Transverse colon (tissue), 4 donors: Measurements from ENCODE around the gene TRIM65. TPM values are rescaled to one million over a fixed set of nuclear protein-coding genes. Genes with fewer than 3 reads are reported as not detected.

Experiments used
- DNase-seq: peaks from one replicate; pipeline ENCODE4 v3.0.0-alpha.2; 2019
- H3K27ac ChIP-seq, 4 donors: fragments of 200-600 bp; sonication (generic); 2 replicates each; pipeline ENCODE4 v1.5.1; 2016 to 2018; ENCODE audit warnings: inconsistent platforms in 4 of 4
- H3K27me3 ChIP-seq: fragments of 200-600 bp; sonication (generic); 2 replicates; pipeline ENCODE4 v1.5.1; 2017; ENCODE audit warnings: inconsistent platforms
- H3K36me3 ChIP-seq, 4 donors: fragments of 200-600 bp; sonication (generic); 2 replicates each; pipeline ENCODE4 v1.5.1; 2017 to 2019; ENCODE audit warnings: inconsistent platforms in 4 of 4
- H3K4me1 ChIP-seq, 4 donors: fragments of 200-600 bp; sonication (generic); 2 replicates each; pipeline ENCODE4 v1.5.1; 2017 to 2020; ENCODE audit warnings: inconsistent platforms in 4 of 4
- H3K4me3 ChIP-seq, 4 donors: fragments of 200-600 bp; sonication (generic); 1 replicate in 1 of 4; 2 replicates in 3 of 4; pipeline versions ENCODE4 v1.5.1 to v1.6.1; 2017 to 2019; ENCODE audit warnings: inconsistent platforms in 4 of 4
- H3K9me3 ChIP-seq, 2 donors: fragments of 200-600 bp; sonication (generic); 2 replicates each; pipeline ENCODE4 v1.5.1; 2017 to 2019; ENCODE audit warnings: inconsistent platforms in 2 of 2
- CTCF ChIP-seq, 5 experiments: fragments of 200-600 bp in 3 of 5; fragments of 450-650 bp in 2 of 5; sonication (generic) in 3 of 5; IDR thresholded peaks; 1 replicate in 2 of 5; 2 replicates in 3 of 5; pipeline ENCODE4 v1.5.1; 2016 to 2017; ENCODE audit warnings: antibody characterized with exemption in 5 of 5, inconsistent platforms in 3 of 5, mild to moderate bottlenecking in 2 of 5, moderate library complexity in 1 of 5
- EP300 ChIP-seq: sonication (generic); formaldehyde crosslinking; IDR thresholded peaks from one replicate; pipeline ENCODE4 v1.6.1; 2017; ENCODE audit warnings: antibody characterized with exemption, low read depth
- POLR2A ChIP-seq: fragments of 450-650 bp; IDR thresholded peaks from one replicate; pipeline ENCODE4 v1.6.1; 2016; ENCODE audit warnings: antibody characterized with exemption, mild to moderate bottlenecking, moderate library complexity
- POLR2AphosphoS5 ChIP-seq, 3 donors: sonication (generic); formaldehyde crosslinking; IDR thresholded peaks; one replicate each; pipeline ENCODE4 v1.6.1; 2016; ENCODE audit warnings: antibody characterized with exemption in 3 of 3
- WGBS, 2 donors: methylation state at CpG; one replicate each; pipeline ENCODE4 v1.1.5; 2018; ENCODE audit warnings: low coverage in 1 of 2; 5-methylcytosine and 5-hydroxymethylcytosine counted together
- in situ Hi-C, 4 donors: fragments of 200-750 bp; cut with MboI; loops; one replicate each; pipeline versions ENCODE4 v1.15.0 to v1.15.1; 2017; ENCODE audit warnings: low sequenced_read_pairs in 3 of 4, low pct_ligation_motif_present in 1 of 4, low pct_unique_long_range_greater_than_20kb in 1 of 4
- intact Hi-C: fragments of 100-400 bp; cut with DNase I; formaldehyde crosslinking; loops from one replicate; pipeline ENCODE4 v1.15.1; 2023; ENCODE audit warnings: low total_unique reads
- total RNA-seq, 4 donors: library from RNA; depleted of rRNA; stranded (reverse); fragments of >200 nt; gene quantifications; one replicate each; pipeline ENCODE4 v1.1.0, GENCODE V29; 2016

Gene TRIM65
- total RNA-seq, 4 donors from 2014 or later, result 16.8 to 21.7 (median 20.5) TPM

- in situ Hi-C loops (loop anchor here in 1 of 4 donors (25.0 kb wide), 1 partner anchor 266 kb away; no protein-coding TSS in a partner anchor), intact Hi-C loops (no loop called here)
- no peak for TF ChIP-seq POLR2AphosphoS5 (IDR thresholded peaks at IDR 0.05)
- no peak for TF ChIP-seq EP300
- TF ChIP-seq POLR2A, result no peak
- no peak for TF ChIP-seq CTCF (IDR thresholded peaks at IDR 0.05)
- no peak for DNase-seq
- H3K27ac ChIP-seq, result no peak overlapping the region
- H3K4me1 ChIP-seq, result peaks cover 0 to 5% (median 1%) of the 10 kb centered on the region in 4 donors
- WGBS, 2 donors, result 95% methylated on average over 8 of the region's 15 CpGs; no CpG with 5 or more reads in 1 of the 2 donors
- H3K36me3 ChIP-seq, result no peaks in the 10 kb centered on the region
- H3K4me3 ChIP-seq, result no peak overlapping the region
- no peaks in the 10 kb centered on the region for H3K9me3 ChIP-seq
- no peaks in the 10 kb centered on the region for H3K27me3 ChIP-seq
Measured at GRCh38 chr17:75921596-75921995, 24.8 kb upstream of the TRIM65 start.

- Histone ChIP-seq H3K27me3 (no peaks in the 10 kb centered on the region), H3K36me3 (no peaks in the 10 kb centered on the region), H3K9me3 (no peaks in the 10 kb centered on the region), H3K4me1 (peaks cover 0 to 5% (median 1%) of the 10 kb centered on the region in 4 donors), H3K4me3 (no peak overlapping the region), H3K27ac (no peak overlapping the region)
- no peak for DNase-seq
- intact Hi-C loops (no loop called here), in situ Hi-C loops (loop anchor here in 1 of 4 donors (25.0 kb wide), 1 partner anchor 267 kb away; no protein-coding TSS in a partner anchor)
- WGBS, 2 donors, result 90% methylated on average over 11 of the region's 11 CpGs; no CpG with 5 or more reads in 1 of the 2 donors
- TF ChIP-seq EP300, result no peak
- TF ChIP-seq POLR2AphosphoS5 (IDR thresholded peaks at IDR 0.05), result no peak
- no peak for TF ChIP-seq CTCF (IDR thresholded peaks at IDR 0.05)
- TF ChIP-seq POLR2A, result no peak
Measured at GRCh38 chr17:75920045-75920560, 23.4 kb upstream of the TRIM65 start.

- in situ Hi-C loops, result loop anchor here in 2 of 4 donors (10.0 to 25.0 kb wide), 3 partner anchors 65 to 268 kb away; partner anchors contain the start of gene CDK3 (in 1 of the 2)
- no peaks in the 10 kb centered on the region for H3K36me3 ChIP-seq
- H3K27ac ChIP-seq, result no peak overlapping the region
- no peak for DNase-seq
- intact Hi-C loops, result no loop called here
- H3K4me1 ChIP-seq, result peaks cover 0 to 5% (median 1%) of the 10 kb centered on the region in 4 donors
- H3K9me3 ChIP-seq, result no peaks in the 10 kb centered on the region
- WGBS, 2 donors, result 92% methylated on average over 22 of the region's 22 CpGs; no CpG with 5 or more reads in 1 of the 2 donors
- no peak for TF ChIP-seq CTCF (IDR thresholded peaks at IDR 0.05)
- no peak for TF ChIP-seq POLR2AphosphoS5 (IDR thresholded peaks at IDR 0.05)
- no peak for TF ChIP-seq POLR2A
- no peak for TF ChIP-seq EP300
- H3K4me3 ChIP-seq, result no peak overlapping the region
- H3K27me3 ChIP-seq, result no peaks in the 10 kb centered on the region
Measured at GRCh38 chr17:75919611-75920010, 22.9 kb upstream of the TRIM65 start.

GRCh38 chr17:75917917-75918445 lies 21.2 kb upstream of the TRIM65 start:
- no peaks in the 10 kb centered on the region for H3K36me3 ChIP-seq
- intact Hi-C loops, result no loop called here
- no peaks in the 10 kb centered on the region for H3K4me1 ChIP-seq

More at GRCh38 chr17:75917917-75918445, 21.2 kb upstream of the TRIM65 start:
- Histone ChIP-seq H3K9me3 (no peaks in the 10 kb centered on the region), H3K4me3 (no peak overlapping the region), H3K27me3 (no peaks in the 10 kb centered on the region), H3K27ac (no peak overlapping the region)
- WGBS, 2 donors, result 96% methylated on average over 31 of the region's 31 CpGs; no CpG with 5 or more reads in 1 of the 2 donors
- TF ChIP-seq POLR2AphosphoS5 (IDR thresholded peaks at IDR 0.05), result no peak
- in situ Hi-C loops, result loop anchor here in 2 of 4 donors (10.0 to 25.0 kb wide), 3 partner anchors 67 to 269 kb away; partner anchors contain the start of gene CDK3 (in 1 of the 2)
- no peak for DNase-seq
